Stomach (tissue), 9 donors: Measurements from ENCODE around the gene KRT72. TPM values are rescaled to one million over a fixed set of nuclear protein-coding genes. Genes with fewer than 3 reads are reported as not detected.
A peak's percentile ranks its signal among the peaks of the same experiment; 100 is the strongest.

Experiments used
- DNase-seq, 2 donors: peaks; one replicate each; pipeline versions ENCODE4 v3.0.0 to v3.0.0-alpha.2; 2013 to 2019
- H3K27ac ChIP-seq, 5 donors: fragments of 200-600 bp in 4 of 5; sonication (generic) in 4 of 5; one replicate each; pipeline ENCODE4 v1.5.1; 2013 to 2019; ENCODE audit warnings: mild to moderate bottlenecking in 1 of 5, moderate library complexity in 1 of 5
- H3K27me3 ChIP-seq, 3 donors: fragments of 200-600 bp; sonication (generic); one replicate each; pipeline ENCODE4 v1.5.1; 2017 to 2019; ENCODE audit warnings: mixed run types in 1 of 3
- H3K36me3 ChIP-seq, 4 donors: fragments of 200-600 bp; sonication (generic); 1 replicate in 3 of 4; 2 replicates in 1 of 4; pipeline ENCODE4 v1.5.1; 2016 to 2019
- H3K4me1 ChIP-seq, 4 donors: fragments of 200-600 bp; sonication (generic); one replicate each; pipeline ENCODE4 v1.5.1; 2016 to 2019
- H3K4me3 ChIP-seq, 4 donors: fragments of 200-600 bp; sonication (generic) in 3 of 4; one replicate each; pipeline ENCODE4 v1.5.1; 2016 to 2019; ENCODE audit warnings: mild to moderate bottlenecking in 1 of 4
- H3K9me3 ChIP-seq, 4 donors: fragments of 200-600 bp; sonication (generic); one replicate each; pipeline ENCODE4 v1.5.1; 2016 to 2019
- EP300 ChIP-seq: sonication (generic); formaldehyde crosslinking; IDR thresholded peaks from one replicate; pipeline ENCODE4 v1.6.1; 2017; ENCODE audit warnings: antibody characterized with exemption
- POLR2A ChIP-seq, 4 donors: fragments of 450-650 bp; IDR thresholded peaks; one replicate each; pipeline ENCODE4 v1.6.1; 2016; ENCODE audit warnings: antibody characterized with exemption in 4 of 4, control low read depth in 2 of 4, mild to moderate bottlenecking in 1 of 4, moderate library complexity in 1 of 4
- POLR2AphosphoS5 ChIP-seq, 3 donors: sonication (generic); formaldehyde crosslinking; IDR thresholded peaks; one replicate each; pipeline ENCODE4 v1.6.1; 2016; ENCODE audit warnings: antibody characterized with exemption in 3 of 3
- WGBS, 5 donors: extraction: QIAGEN DNeasy Blood & Tissue Kit in 3 of 5; methylation state at CpG; one replicate each; pipeline versions ENCODE4 v1.1.5 to v1.1.7; 2013 to 2018; 5-methylcytosine and 5-hydroxymethylcytosine counted together
- intact Hi-C: fragments of 100-400 bp; cut with DNase I; formaldehyde crosslinking; loops from one replicate; pipeline ENCODE4 v1.15.1; 2023; ENCODE audit warnings: low total_unique reads
- polyA plus RNA-seq, 3 donors: library from polyadenylated mRNA; stranded (reverse); fragments of 200-250 nt; gene quantifications; one replicate each; pipeline ENCODE4 v1.2.3, GENCODE V29; 2013
- total RNA-seq, 5 donors: library from RNA; depleted of rRNA; stranded (reverse); fragments of >200 nt; gene quantifications; one replicate each; pipeline versions ENCODE4 v1.1.0 to v1.2.3, GENCODE V29; 2014 to 2016
- TF ChIP-seq, protein P1 (sequence below), 7 experiments: fragments of 450-650 bp in 4 of 7; fragments of 200-600 bp in 3 of 7; sonication (generic) in 3 of 7; IDR thresholded peaks; one replicate each; pipeline ENCODE4 v1.5.1; 2016 to 2019; ENCODE audit warnings: antibody characterized with exemption in 7 of 7, control low read depth in 2 of 7, mild to moderate bottlenecking in 1 of 7
- donor health status: healthy with polysubstance abuse.
- donor health status: Bipolar disorder and iron deficiency.
- donor health status: healthy.

The KRT72 gene
- total and polyA plus RNA-seq, 8 donors = not detected

GRCh38 chr12:52573306-52573705 is 28.0 kb downstream of the KRT72 start:
- Histone ChIP-seq H3K4me1 (no peaks in the 10 kb centered on the region), H3K27ac (no peak overlapping the region), H3K9me3 (no peaks in the 10 kb centered on the region), H3K4me3 (no peak overlapping the region), H3K27me3 (peaks cover 0 to 32% (median 4%) of the 10 kb centered on the region in 3 donors), H3K36me3 (no peaks in the 10 kb centered on the region)
- TF ChIP-seq POLR2AphosphoS5 (IDR thresholded peaks at IDR 0.05) (no peak), EP300 (no peak), POLR2A (IDR thresholded peaks at IDR 0.05) (no peak)
- TF ChIP-seq, protein P1, sequence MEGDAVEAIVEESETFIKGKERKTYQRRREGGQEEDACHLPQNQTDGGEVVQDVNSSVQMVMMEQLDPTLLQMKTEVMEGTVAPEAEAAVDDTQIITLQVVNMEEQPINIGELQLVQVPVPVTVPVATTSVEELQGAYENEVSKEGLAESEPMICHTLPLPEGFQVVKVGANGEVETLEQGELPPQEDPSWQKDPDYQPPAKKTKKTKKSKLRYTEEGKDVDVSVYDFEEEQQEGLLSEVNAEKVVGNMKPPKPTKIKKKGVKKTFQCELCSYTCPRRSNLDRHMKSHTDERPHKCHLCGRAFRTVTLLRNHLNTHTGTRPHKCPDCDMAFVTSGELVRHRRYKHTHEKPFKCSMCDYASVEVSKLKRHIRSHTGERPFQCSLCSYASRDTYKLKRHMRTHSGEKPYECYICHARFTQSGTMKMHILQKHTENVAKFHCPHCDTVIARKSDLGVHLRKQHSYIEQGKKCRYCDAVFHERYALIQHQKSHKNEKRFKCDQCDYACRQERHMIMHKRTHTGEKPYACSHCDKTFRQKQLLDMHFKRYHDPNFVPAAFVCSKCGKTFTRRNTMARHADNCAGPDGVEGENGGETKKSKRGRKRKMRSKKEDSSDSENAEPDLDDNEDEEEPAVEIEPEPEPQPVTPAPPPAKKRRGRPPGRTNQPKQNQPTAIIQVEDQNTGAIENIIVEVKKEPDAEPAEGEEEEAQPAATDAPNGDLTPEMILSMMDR (IDR thresholded peaks at IDR 0.05) = no peak
- no peak for DNase-seq
- intact Hi-C loops = no loop called here
- WGBS, 5 donors = 87 to 95% (median 93%) methylated on average over 10 to 15 of the region's 15 CpGs

DNA sequence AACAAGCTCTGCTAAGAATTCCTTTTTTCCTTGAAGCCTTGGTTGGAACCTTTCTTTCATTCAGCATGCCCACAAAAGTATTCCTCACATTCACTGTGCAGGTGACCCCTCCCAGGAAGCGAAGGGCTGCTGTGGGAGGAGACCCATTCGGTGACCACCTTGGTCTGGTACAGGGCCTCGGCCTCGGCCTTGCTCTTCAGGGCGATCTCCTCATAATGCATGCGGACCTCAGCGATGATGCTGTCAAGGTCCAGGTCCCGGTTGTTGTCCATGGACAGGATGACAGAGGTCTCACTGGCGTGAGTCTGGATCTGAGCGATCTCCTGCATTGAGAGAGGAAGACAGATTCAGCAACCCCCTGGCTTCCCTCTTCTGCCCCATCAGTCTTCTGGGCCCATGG is 30.8 kb downstream of the KRT72 start:
- intact Hi-C loops = no loop called here
- Histone ChIP-seq H3K4me1 (no peaks in the 10 kb centered on the region), H3K4me3 (no peak overlapping the region), H3K36me3 (no peaks in the 10 kb centered on the region), H3K9me3 (no peaks in the 10 kb centered on the region), H3K27me3 (peaks cover 0 to 52% (median 8%) of the 10 kb centered on the region in 3 donors), H3K27ac (no peak overlapping the region)
- DNase-seq = no peak
- TF ChIP-seq POLR2AphosphoS5 (IDR thresholded peaks at IDR 0.05) (no peak), EP300 (no peak), POLR2A (IDR thresholded peaks at IDR 0.05) (no peak)
- TF ChIP-seq, protein P1 (IDR thresholded peaks at IDR 0.05) = no peak
- WGBS, 5 donors = 92 to 96% (median 94%) methylated on average over 8 to 10 of the region's 10 CpGs

- 81 to 93% (median 88%) methylated on average over 12 of the region's 12 CpGs for WGBS, 5 donors
- H3K27me3 ChIP-seq = peaks cover 0 to 58% (median 8%) of the 10 kb centered on the region in 3 donors
- H3K27ac ChIP-seq = no peak overlapping the region
- H3K36me3 ChIP-seq = no peaks in the 10 kb centered on the region
- no peaks in the 10 kb centered on the region for H3K4me1 ChIP-seq
- no peak overlapping the region for H3K4me3 ChIP-seq
- DNase-seq = no peak
- intact Hi-C loops = no loop called here
- no peaks in the 10 kb centered on the region for H3K9me3 ChIP-seq
- TF ChIP-seq POLR2A (IDR thresholded peaks at IDR 0.05) = no peak
- no peak for TF ChIP-seq POLR2AphosphoS5 (IDR thresholded peaks at IDR 0.05)
- TF ChIP-seq EP300 = no peak
- TF ChIP-seq, protein P1 (IDR thresholded peaks at IDR 0.05) = no peak
Measured at GRCh38 chr12:52568111-52568510, 33.2 kb downstream of the KRT72 start.

- WGBS, 5 donors = 51 to 65% (median 62%) methylated on average over 4 to 8 of the region's 8 CpGs
- Histone ChIP-seq H3K27me3 (peaks cover 0 to 47% (median 8%) of the 10 kb centered on the region in 3 donors), H3K27ac (no peak overlapping the region), H3K36me3 (no peaks in the 10 kb centered on the region), H3K4me1 (no peaks in the 10 kb centered on the region), H3K4me3 (no peak overlapping the region), H3K9me3 (no peaks in the 10 kb centered on the region)
- TF ChIP-seq POLR2AphosphoS5 (IDR thresholded peaks at IDR 0.05) (no peak), EP300 (no peak)
- DNase-seq = peak in 1 of 2 donors; percentile 25
- intact Hi-C loops = no loop called here
Measured at GRCh38 chr12:52566847-52567291, 34.4 kb downstream of the KRT72 start.

DNA sequence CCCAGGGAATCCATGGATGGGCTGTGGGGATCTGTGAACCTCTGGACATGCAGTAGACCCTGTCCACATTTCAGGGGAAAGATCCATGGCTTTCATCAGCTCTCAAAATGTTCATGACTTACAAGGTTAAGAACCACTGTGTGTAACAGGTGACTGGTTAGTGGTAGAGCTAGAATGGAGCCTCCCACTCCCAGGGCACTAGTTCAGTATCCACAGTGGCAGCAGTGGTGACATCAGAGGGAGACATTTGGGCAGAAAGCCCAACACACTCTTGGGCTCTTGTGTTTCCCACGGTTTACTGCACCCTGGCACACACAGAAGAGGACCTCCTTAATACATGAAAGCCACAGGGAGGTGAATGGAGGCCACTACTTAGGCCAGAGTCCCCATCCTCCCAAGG is 36.7 kb downstream of the KRT72 start:
- H3K27me3 ChIP-seq = peaks cover 0 to 38% (median 4%) of the 10 kb centered on the region in 3 donors
- DNase-seq = no peak
- intact Hi-C loops = no loop called here
- no peaks in the 10 kb centered on the region for H3K36me3 ChIP-seq
- H3K4me3 ChIP-seq = no peak overlapping the region
- no peaks in the 10 kb centered on the region for H3K9me3 ChIP-seq
- 53 to 62% (median 57%) methylated on average over 1 of the region's 1 CpG for WGBS, 5 donors
- no peak overlapping the region for H3K27ac ChIP-seq
- no peak for TF ChIP-seq POLR2AphosphoS5 (IDR thresholded peaks at IDR 0.05)
- TF ChIP-seq, protein P1 (IDR thresholded peaks at IDR 0.05) = no peak
- TF ChIP-seq POLR2A (IDR thresholded peaks at IDR 0.05) = no peak
- no peak for TF ChIP-seq EP300
- no peaks in the 10 kb centered on the region for H3K4me1 ChIP-seq
